Adrenal gland (tissue), 12 donors: Measurements from ENCODE around the gene ANO6. TPM values are rescaled to one million over a fixed set of nuclear protein-coding genes. Genes with fewer than 3 reads are reported as not detected.
A peak's percentile ranks its signal among the peaks of the same experiment; 100 is the strongest.

Experiments used
- DNase-seq, 7 donors: peaks; one replicate each; pipeline ENCODE4 v3.0.0-alpha.2; 2019 to 2020
- H3K27ac ChIP-seq, 5 donors: fragments of 200-600 bp; sonication (generic) in 4 of 5; 1 replicate in 3 of 5; 2 replicates in 2 of 5; pipeline versions ENCODE4 v1.5.1 to v1.8.0; 2016 to 2020; ENCODE audit warnings: mild to moderate bottlenecking in 1 of 5
- H3K27me3 ChIP-seq: fragments of 200-600 bp; 2 replicates; pipeline ENCODE4 v1.8.0; 2021
- H3K36me3 ChIP-seq, 2 donors: fragments of 200-600 bp; replicated peaks in 1 of 2; 1 replicate in 1 of 2; 2 replicates in 1 of 2; pipeline versions ENCODE4 v1.5.1 to v1.8.0; 2018 to 2022
- H3K4me1 ChIP-seq, 2 donors: fragments of 200-600 bp; replicated peaks in 1 of 2; 1 replicate in 1 of 2; 2 replicates in 1 of 2; pipeline versions ENCODE4 v1.5.1 to v1.8.0; 2018 to 2021
- H3K4me3 ChIP-seq, 4 donors: fragments of 200-600 bp; sonication (generic) in 3 of 4; one replicate each; pipeline ENCODE4 v1.5.1; 2016 to 2018
- H3K9me3 ChIP-seq, 3 donors: fragments of 200-600 bp; sonication (generic) in 1 of 3; replicated peaks in 1 of 3; 1 replicate in 2 of 3; 2 replicates in 1 of 3; pipeline versions ENCODE4 v1.5.1 to v1.8.0; 2016 to 2021
- POLR2A ChIP-seq, 2 donors: fragments of 450-650 bp; IDR thresholded peaks; one replicate each; pipeline ENCODE4 v1.6.1; 2017; ENCODE audit warnings: antibody characterized with exemption in 2 of 2, mild to moderate bottlenecking in 2 of 2, moderate library complexity in 1 of 2
- WGBS, 4 donors: extraction: QIAGEN DNeasy Blood & Tissue Kit in 2 of 4; methylation state at CpG; one replicate each; pipeline versions ENCODE4 v1.1.5 to v1.1.7; 2013 to 2017; 5-methylcytosine and 5-hydroxymethylcytosine counted together
- intact Hi-C, 2 donors: fragments of 100-400 bp; cut with DNase I; formaldehyde crosslinking; loops; one replicate each; pipeline versions ENCODE4 v1.14.1 to v1.15.0; 2022 to 2023
- polyA plus RNA-seq, 3 donors: library from polyadenylated mRNA; stranded (reverse); fragments of 200-250 nt in 2 of 3; fragments of 350-450 nt in 1 of 3; fragmentation: Illumina TruSeq in 1 of 3; extraction: RNeasy Lipid Tissue Mini Kit (QIAGEN cat#74804) in 1 of 3; gene quantifications; one replicate each; pipeline ENCODE4 v1.2.3, GENCODE V29; 2013 to 2014
- total RNA-seq, 9 donors: library from RNA; depleted of rRNA in 4 of 9; stranded (reverse); fragments of >200 nt in 4 of 9; fragments of 120-200 nt in 1 of 9; fragmentation: NEBNext Ultra II Directional in 1 of 9; extraction: Animal tissue kit (Norgen Biotek cat#: 25700) in 1 of 9; gene quantifications; one replicate each; pipeline versions ENCODE4 v1.1.0 to v1.2.4, GENCODE V29; 2013 to 2023
- TF ChIP-seq, protein P1 (sequence below), 6 experiments: fragments of 450-650 bp in 4 of 6; fragments of 200-600 bp in 2 of 6; sonication (generic) in 1 of 6; IDR thresholded peaks; 1 replicate in 5 of 6; 2 replicates in 1 of 6; pipeline versions ENCODE4 v1.5.1 to v1.8.0; 2016 to 2021; ENCODE audit warnings: antibody characterized with exemption in 6 of 6, mild to moderate bottlenecking in 2 of 6, moderate library complexity in 1 of 6
- donor health status: healthy with polysubstance abuse.
- donor health status: Bipolar disorder and iron deficiency.
- donor health status: DM: yes; HTN: yes; CAD: no.
- donor health status: DM: no; HTN: no; CAD: no.
- donor health status: DM: no; HTN: no; CAD: no.
- donor health status: DM: yes; HTN: yes; CAD: no.

ANO6 gene
- total and polyA plus RNA-seq, 12 donors: 7.5 to 92.3 (median 54.4) TPM

DNA sequence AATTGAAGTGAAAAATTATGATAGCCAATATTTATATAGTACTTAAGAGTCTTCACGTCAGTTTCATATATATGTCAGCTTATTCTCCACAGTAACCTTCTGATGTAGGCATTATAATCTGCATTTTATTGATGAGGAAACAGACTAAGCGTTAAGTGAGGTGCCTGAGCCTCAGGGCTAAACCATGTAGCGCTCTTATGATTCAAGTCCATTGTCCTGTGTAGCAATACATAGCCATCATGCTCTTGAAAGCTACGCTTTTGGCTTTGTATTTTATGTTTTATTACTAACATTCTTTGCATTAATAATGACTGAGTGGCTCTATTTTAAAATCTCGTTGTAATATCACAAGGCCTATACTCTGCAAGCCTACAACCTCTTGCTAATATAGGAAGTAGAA lies 79.0 kb downstream of the ANO6 start:
- intact Hi-C loops: no loop called here
- H3K4me1 ChIP-seq: peaks cover 16 to 36% of the 10 kb centered on the region in 2 donors
- DNase-seq: no peak
- TF ChIP-seq, protein P1, sequence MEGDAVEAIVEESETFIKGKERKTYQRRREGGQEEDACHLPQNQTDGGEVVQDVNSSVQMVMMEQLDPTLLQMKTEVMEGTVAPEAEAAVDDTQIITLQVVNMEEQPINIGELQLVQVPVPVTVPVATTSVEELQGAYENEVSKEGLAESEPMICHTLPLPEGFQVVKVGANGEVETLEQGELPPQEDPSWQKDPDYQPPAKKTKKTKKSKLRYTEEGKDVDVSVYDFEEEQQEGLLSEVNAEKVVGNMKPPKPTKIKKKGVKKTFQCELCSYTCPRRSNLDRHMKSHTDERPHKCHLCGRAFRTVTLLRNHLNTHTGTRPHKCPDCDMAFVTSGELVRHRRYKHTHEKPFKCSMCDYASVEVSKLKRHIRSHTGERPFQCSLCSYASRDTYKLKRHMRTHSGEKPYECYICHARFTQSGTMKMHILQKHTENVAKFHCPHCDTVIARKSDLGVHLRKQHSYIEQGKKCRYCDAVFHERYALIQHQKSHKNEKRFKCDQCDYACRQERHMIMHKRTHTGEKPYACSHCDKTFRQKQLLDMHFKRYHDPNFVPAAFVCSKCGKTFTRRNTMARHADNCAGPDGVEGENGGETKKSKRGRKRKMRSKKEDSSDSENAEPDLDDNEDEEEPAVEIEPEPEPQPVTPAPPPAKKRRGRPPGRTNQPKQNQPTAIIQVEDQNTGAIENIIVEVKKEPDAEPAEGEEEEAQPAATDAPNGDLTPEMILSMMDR (IDR thresholded peaks at IDR 0.05): no peak
- no peak for TF ChIP-seq POLR2A (IDR thresholded peaks at IDR 0.05)
- no peaks in the 10 kb centered on the region for H3K27me3 ChIP-seq
- no peak overlapping the region for H3K4me3 ChIP-seq
- 93 to 97% (median 96%) methylated on average over 5 of the region's 5 CpGs for WGBS, 4 donors
- no peaks in the 10 kb centered on the region for H3K36me3 ChIP-seq
- no peaks in the 10 kb centered on the region for H3K9me3 ChIP-seq
- no peak overlapping the region for H3K27ac ChIP-seq

DNA sequence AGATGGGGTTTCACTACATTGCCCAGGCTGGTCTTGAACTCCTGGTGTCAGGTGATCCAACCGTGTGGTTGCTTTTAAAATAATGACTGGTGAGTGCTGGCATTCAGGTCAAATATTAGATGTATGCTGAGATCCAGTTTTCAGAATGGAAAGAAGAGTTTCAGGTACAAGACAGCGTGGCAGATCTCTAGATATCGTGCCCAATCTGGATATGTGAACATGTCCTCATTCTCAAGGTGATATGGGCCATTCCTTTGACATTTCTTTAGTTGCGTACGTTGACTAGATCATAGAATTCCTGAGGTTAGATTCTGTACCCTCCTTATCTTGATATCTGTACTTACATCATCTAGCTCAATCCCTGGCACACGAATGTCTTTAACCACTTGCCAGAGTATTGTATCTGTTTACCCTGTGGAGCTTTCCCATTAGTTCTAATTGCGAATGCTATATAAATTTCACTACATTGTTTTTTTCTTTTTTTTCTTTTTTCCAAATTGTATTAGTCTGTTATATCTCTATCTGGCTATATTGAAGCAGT lies 80.2 kb downstream of the ANO6 start:
- H3K9me3 ChIP-seq: no peaks in the 10 kb centered on the region
- no peak for DNase-seq
- no peaks in the 10 kb centered on the region for H3K27me3 ChIP-seq
- intact Hi-C loops: no loop called here
- H3K4me3 ChIP-seq: no peak overlapping the region
- H3K4me1 ChIP-seq: peaks cover 16 to 39% of the 10 kb centered on the region in 2 donors
- WGBS, 4 donors: 61 to 70% (median 67%) methylated on average over 7 of the region's 7 CpGs
- no peaks in the 10 kb centered on the region for H3K36me3 ChIP-seq
- TF ChIP-seq, protein P1 (IDR thresholded peaks at IDR 0.05): no peak
- TF ChIP-seq POLR2A (IDR thresholded peaks at IDR 0.05): no peak
- H3K27ac ChIP-seq: no peak overlapping the region

DNA sequence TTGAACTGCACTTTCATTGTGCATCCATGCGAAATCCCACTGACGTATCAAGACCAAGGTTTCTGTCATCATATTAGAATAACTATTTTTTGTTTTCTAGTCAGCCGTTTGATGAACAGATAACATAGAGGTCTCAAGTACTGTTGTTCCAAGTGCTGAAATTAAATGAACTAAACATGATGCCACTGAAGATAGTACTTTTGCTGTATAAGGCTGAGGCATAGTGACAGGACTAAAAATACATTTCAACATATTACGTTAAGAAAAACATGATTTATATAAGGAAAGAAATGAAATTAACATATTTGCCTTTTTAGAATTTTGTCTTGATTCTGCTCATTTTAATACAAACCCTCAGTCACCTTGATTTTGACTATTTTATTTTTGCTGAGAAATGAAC lies 82.2 kb downstream of the ANO6 start:
- Histone ChIP-seq H3K9me3 (no peaks in the 10 kb centered on the region), H3K4me1 (peaks cover 16 to 34% of the 10 kb centered on the region in 2 donors), H3K4me3 (no peak overlapping the region), H3K36me3 (no peaks in the 10 kb centered on the region), H3K27me3 (no peaks in the 10 kb centered on the region), H3K27ac (peak overlapping the region in 2 of 5 donors; percentile 17 to 40)
- intact Hi-C loops: no loop called here
- no peak for TF ChIP-seq POLR2A (IDR thresholded peaks at IDR 0.05)
- TF ChIP-seq, protein P1 (IDR thresholded peaks at IDR 0.05): no peak
- 51 to 60% (median 56%) methylated on average over 4 of the region's 4 CpGs for WGBS, 4 donors
- DNase-seq: no peak

DNA sequence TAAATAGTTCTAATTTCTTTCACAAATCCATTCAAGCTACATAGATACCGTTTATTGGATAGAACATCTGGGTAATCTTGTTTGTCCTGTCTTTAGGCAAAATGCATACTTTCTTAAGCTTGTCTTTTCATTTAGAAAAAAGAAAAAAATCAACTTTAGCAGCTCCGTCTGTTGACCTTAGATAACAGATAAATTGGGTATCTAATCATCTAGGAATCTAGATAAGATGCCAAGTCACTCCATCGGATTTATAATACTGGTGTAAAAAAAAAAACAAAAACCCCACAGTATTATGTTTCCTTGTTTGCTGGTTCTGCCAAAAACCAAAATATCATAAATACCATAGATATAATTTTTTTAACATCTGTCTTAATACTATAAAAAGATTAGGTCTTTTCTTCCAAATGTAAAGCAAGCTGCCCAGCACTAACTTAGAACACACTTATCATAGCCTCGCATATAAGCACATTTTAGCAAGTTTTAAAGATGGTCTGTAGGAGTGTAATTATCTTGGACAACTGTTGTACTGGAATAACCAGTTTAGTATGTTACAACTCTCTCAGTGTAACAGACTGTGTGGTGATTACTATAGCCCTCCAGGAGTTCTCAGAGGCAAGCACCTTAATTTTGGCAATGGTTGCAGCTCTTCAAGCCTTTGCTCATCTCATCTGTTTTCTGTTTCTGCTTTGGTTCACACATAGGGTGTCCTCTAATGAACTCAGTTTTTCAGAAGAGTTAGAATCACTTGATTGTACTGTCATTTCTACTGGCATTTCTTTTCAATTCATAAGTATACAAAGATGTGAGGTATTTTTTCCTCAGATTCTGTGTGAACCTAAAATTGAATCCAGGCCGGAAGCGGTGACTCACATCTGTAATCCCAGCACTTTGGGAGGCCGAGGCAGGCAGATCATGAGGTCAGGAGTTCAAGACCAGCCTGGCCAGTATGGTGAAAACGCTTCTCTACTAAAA lies 83.1 kb downstream of the ANO6 start:
- H3K4me1 ChIP-seq: peaks cover 16 to 41% of the 10 kb centered on the region in 2 donors
- intact Hi-C loops: no loop called here
- peak in 4 of 7 donors; percentile 18 to 58 (median 32) for DNase-seq

More for the DNA sequence above, 83.1 kb downstream of the ANO6 start:
- Histone ChIP-seq H3K36me3 (peaks cover 0 to under 1% of the 10 kb centered on the region in 2 donors), H3K4me3 (no peak overlapping the region), H3K27me3 (no peaks in the 10 kb centered on the region), H3K27ac (peak overlapping the region in 3 of 5 donors; percentile 9 to 40 (median 14)), H3K9me3 (no peaks in the 10 kb centered on the region)
- TF ChIP-seq, protein P1 (IDR thresholded peaks at IDR 0.05): no peak
- WGBS, 4 donors: 32 to 37% (median 37%) methylated on average over 8 of the region's 8 CpGs
